ENCODE results near the gene BACH2. TPM values are rescaled to one million over a fixed set of nuclear protein-coding genes. Genes with fewer than 3 reads are reported as not detected.

BACH2 gene
- polyA plus RNA-seq, 10 donors = 4.1 to 7.4 (median 5.1) TPM

DNA sequence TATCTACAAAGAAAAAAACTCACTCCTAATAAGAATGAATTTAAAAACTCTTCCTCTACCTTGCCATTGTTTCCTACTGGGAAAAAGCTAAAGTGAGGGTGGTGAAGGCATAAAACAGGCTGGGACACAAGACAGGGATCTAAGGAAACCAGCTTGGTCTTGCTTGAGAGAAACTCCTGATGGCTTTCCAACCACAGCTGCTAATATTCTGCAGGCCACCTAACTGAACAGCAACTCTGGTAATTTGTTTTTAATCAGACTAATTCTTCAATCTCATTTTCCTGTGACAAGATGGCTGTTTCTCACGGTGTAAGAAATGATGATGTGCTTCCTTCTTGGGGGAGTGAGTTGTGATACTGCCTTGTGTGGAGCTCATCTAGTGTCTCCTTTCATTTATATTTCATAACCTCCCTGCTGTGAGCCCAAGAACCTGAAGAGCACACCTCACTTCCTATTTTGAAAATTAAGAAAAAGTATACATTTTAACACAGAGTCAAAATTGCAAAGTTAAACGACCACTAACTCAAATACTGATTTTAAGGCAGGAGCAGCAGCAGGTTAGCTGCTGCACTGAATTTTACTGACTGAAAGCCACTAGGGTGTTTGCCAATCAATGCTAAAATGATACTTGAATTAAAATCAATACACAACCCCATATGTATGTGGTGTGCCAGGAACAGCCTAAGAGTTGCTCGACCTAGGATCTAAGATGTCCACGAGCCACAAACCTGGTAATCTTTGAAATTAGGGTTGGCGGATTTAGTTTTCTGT, 58.0 kb downstream of the BACH2 start:
- no peak for DNase-seq

DNA sequence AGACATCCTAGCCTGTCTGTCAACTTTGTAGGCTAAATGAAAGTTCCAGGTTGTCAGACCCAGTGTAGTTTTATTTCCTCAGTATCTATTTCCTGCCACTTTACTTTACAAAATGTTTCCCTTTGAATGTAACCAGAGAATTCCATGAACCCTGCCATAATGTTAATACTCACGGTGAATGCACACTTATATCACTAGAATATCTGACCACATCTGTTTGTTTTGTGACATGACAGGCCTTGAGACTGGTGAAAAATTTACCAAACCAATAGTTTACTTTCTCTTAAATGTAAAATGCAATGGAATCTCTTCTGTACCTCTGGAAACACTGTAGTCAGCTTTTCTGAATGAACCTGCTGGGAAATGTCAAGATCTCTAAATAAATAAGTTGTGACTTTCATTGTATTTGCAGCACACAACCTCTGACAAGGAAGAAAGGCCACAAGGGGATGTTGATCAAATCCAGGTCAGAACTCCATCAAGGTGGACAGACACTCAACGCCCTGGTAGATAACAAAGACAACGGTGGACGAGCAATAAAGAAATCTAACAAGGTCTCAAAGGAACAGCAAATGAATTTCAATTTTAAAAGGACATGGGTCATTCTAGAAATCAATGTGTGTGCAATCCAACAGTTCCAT, 59.2 kb downstream of the BACH2 start:
- no peak for DNase-seq

DNA sequence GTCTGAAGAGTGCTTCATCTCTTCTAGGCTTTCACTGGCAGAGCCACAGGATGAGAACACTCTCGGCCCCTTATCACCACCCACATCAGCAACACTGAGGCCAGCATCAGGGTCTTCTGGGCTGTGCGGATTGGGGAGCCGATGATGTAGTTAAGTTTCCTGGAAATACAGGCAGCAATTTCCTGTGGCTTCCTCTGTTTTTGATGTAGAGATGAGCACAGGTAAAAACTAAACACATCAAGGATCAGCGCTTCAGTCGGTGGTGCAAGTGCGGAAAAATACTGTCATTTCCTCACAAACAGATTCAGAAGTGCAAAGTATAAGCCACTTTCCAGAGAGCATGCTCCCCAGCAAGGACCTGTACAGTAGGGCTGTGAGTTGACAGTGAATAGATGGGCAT, 62.6 kb downstream of the BACH2 start:
- DNase-seq = no peak

DNA sequence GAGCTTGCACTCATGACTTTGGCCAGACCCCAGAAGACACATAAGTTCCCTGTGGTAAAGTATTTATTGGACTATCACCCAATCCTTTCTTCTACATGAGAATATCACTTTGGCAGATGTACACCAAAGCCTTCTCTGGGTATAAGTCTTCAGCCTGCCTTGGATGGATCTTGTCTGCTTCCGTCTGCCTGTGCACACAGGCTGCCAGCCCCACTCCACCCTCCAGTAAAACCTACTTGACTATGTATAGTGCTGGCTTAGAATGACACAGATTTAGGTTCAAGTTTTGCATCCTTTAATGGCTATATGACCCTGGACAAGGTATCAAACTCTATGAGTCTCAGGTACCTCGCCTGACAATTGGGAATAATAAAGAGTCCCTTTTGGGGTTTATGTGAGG, 63.4 kb downstream of the BACH2 start:
- no peak for DNase-seq

DNA sequence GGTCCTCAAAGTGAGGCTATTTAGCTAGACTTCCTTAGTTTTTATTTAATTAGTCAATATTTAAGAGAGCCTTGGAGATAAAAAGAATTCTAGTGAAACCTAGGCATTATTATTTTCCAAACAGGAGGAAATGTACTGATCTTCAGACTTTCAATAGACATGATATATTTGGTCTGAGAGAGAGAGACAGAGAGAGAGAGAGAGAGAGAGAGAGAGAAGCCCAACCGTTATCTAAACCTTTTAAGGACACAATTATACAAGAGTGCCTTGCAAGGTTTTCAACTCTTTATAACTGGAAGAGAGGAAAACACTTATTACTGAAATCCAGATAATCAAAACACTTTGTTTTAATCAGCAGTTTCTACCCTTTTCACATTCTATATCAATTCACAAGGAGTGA, 64.8 kb downstream of the BACH2 start:
- DNase-seq = no peak

DNA sequence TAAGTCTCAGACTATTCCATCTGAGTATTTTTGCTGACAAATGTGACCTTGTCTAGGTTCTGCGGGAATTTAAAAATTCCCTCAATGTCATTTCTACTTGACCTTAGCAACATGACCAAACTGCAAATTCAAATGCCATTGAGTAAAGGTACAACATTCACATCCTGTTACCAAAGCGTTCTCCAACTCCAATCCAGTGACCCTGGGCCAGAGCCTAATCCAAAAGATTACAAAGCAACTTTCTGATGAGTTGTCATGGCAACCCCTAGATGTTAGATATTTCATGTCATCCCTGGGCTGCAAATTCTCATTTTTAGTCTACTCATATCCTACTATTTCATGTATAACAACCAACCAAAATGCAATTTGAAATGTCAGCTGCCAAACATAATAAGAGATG, 65.3 kb downstream of the BACH2 start:
- peak in 1 of 3 donors; percentile 29 for DNase-seq

DNA sequence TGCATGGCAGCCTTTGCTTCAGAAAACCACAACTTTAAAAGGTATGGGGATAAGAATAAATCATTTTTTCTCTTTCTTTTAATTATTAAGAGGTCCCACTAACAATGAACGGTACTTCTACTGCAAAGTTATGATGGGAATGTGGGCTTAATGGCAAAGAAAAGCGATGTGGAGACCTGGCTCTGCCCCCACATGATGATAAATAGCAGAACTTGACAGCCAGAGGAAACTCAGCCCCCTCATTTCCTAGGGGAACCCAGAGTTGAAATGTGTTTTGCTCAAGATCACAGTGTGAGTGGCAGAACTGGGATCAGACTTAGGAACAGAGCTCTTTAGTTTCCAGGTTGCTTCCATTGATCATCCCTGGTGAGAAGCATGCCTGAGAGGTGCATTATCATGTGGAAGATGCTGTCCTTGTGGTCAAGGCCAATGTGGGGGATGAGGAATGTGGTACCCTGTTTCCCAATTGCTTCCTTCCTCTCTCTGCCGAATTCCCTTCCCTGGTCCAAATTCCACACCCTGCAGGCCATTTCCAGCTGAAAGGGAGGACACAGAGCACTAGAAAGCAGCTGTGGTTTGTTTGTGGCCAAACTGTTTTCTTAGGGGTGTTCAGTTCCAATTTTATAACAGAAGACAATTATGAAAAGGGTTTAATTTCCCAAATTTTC, 66.0 kb downstream of the BACH2 start:
- DNase-seq = peak in 1 of 3 donors; percentile 69

DNA sequence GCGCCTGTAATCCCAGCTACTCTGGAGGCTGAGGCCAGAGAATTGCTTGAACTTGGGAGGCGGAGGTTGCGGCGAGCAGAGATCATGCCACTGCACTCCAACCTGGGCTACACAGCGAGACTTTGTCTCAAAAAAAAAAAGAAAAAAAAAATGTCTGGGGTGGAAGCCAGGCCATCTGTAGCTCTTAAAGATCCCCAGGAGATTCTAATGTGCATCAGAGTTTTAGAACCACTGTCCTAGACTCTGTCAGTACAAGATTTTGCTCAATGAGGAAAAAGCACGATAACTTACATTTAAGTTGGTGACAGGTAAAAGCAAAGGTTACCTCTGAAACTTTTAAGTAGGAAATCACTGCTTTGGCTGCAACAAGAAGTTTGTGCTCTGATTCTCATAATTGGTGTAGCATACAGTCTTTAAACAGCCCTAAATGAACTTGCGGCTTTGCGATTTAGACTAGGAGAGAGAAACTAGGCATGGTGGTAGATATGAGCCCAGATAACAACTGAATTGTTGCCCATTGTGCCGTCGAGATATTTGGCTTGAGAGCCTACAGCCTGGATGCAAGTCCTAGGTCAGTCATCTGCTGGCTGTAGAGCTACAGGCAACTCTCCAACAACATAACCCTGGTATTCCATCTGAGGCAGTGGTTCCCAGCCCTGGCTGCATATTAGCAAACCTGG, 67.2 kb downstream of the BACH2 start:
- peak in 1 of 3 donors; percentile 66 for DNase-seq

DNA sequence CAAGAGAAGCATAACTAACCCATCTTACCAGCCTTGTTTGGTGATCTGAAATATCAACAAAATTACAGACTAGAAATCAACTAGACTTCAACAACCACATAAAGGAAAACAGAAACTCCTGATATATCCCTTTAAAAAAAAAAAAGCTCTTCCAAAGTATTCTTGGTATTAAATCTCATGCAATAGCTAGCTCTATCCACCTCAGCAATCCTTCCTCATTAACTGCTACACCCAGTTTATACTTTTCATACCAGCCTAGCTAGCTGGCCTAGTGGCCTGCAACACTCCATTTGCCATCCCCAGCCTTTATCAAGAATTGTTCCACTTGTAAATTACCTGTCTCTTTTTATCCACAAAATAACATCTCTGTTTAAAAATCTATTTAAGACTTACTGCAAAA, 69.0 kb downstream of the BACH2 start:
- no peak for DNase-seq

DNA sequence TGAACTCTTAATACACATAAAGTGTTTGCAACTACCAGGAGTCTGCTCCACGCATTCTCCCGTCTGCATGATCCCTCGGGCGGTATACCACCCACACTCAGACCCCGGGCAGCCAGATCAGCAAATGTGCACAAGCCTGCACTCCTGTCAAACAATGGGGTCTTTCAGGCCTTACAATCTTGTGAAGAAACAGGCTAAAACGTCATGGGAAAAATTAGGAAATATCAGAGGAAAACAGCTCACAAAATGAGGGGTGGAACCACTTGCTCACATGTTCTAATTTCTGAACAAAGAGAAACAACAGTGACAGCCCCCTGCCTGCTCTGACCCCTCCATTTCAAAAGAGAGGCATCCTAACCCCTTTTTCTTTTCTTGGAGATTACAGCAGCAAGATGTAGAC, 69.4 kb downstream of the BACH2 start:
- peak in 1 of 3 donors; percentile 31 for DNase-seq

DNA sequence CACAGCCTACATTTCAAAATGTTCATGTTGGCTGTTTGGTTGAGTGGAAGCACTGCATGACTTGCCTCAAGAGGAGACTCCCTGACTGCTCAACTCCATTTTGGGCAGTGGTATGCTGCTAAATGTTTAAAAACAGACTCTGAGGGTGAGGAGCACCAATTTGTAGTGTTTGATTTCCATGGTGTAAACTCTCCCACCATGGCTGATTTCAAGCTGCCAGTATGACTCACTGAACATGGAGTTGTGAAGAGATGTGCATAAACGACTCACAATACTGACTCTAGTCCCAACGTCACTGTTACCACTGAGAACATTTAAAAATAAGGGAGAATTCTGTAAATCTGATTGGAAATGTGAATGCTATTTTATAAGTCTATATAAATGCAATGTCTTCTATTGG, 70.4 kb downstream of the BACH2 start:
- DNase-seq = no peak

DNA sequence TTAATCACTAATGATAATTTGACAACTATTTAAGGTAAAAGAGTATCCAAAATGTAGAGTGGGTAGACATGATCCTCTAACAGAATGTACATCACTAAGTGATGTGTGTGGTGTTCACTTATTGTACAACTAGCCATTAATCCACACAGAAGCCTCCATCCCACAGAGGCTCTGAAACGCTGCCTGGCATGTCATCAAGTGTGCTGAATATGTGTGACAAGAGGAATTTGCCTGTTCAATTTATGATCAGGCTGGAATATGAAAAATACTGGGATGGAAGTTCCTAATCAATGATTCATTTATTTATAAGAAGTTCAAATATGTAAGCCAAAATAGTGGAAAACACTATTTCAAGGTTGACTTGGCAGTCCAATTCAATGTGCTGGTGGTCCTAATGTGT, 72.4 kb downstream of the BACH2 start:
- no peak for DNase-seq

DNA sequence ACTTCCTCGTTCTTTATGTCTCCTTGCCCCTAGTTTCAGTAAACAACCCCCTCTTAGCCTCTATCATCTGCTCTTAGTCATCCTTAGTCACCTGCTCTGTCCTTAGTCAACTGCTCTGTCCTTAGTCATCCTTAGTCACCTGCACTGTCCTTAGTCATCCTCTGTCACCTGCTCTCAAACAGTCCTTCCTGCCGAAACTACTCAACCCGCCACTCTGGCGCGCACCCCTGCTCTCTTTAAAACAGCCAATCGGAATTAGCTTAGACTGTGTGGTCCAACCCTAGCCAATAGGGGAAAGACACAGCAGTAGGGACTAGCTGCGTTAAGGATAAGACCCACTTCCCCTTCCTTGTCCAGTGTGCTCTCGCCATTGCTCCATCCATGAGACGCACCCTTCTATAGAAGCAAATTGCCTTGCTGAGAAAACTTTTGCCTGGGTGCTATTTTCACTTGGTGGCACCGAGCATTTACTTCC, 73.9 kb downstream of the BACH2 start:
- no peak for DNase-seq

DNA sequence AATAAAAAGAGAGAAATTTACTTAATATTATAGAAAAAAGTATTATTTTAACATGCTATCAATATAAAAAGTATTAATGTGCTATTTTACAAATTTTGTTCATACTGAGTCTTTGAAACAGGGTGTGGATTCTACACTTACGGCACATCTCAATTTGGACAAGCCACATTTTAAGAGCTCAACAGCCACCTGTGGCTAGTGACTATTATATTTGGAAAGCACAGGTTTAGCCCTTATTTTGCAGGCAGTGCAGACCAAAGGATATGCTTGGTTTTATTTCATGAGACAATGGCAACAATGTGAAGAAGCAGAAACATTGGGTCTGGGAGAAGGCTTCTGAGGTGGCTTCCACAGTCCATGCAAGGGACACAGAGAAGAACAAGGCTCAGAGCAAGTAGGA, 74.6 kb downstream of the BACH2 start:
- DNase-seq = no peak

DNA sequence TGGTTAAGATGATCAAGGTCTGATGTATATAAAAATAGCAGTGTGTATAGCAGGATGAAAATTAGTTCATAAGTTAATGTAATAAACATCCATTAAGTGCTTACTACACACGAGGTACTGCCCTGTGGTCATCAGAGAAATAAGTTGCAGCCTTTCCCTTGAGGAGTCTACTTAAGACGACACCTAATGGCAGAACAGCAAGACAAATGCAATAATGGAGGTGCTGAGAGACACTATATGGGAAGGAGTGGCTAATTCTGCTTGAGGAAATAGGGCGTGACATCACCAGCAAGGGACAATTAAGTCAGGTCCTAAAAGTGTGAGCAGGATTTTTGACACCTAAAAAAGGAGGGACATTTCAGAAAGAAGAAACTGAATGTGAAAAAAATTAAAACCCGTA, 75.2 kb downstream of the BACH2 start:
- no peak for DNase-seq

DNA sequence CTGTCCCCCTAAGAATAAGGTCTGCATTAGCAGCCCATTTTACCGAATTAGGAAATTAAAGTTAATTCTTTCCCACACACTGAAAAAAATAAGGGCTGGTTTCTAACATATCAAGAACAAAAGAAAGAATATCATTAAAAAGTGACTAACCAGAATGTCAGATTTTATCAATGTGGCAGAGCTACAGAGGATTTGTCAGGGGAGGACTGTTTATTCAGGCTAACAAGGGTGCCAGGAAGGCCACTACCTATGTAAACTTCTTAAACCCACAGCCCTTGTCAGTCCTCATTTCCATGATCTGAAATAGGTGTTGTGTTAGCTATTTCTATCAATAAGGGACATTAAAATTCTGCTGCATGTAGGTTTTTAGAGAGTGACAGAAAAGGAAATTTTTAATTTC, 76.4 kb downstream of the BACH2 start:
- no peak for DNase-seq

DNA sequence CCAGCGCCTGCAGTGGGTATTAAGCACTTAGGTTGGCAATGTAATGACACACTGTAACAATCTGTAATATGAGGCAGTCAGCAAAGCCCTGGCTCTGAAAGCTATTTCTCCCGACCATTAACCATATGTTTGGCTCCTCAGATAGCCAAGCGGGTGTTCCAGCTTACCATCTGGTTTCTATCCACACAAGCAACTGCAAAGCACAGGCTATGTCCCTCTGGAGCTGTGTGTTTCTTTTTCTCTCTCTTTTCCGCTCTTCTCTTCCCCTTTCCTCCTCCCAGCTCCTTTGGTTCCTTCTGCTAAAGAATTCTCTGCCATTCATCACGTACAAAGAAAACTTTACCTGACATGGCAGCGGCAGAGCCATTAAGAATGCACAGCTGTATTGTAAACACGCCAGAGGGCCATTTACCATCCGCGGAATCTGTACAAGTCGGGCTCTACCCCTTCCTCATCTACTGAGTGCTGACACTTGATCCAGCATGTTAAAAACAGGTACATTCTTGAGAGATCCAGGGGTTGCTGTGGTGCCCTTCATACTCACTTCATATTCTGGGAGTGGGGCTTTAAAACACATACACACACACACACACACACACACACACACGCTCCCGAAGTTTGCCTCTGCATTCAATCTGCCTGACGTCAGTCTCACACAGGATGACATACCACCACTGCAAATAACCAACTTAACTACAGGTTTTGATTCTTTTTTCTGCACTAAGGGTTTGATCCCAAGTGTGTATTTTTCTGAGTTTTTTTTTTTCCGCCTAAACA, 77.2 kb downstream of the BACH2 start:
- DNase-seq = peak; percentile 94 to 98 (median 94)

DNA sequence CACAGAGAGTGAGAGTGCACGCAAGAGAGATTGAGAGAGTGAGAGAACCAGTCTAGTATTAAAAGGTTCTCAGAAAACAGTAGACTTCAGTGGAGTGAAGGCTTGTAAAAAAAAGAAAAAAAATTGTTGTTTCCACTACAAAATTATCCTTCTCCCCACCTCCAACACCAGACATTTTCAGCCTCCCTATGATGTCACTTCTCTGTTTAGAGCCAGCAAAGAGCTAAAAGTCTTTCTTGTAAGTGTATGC, 77.8 kb downstream of the BACH2 start:
- DNase-seq = no peak

DNA sequence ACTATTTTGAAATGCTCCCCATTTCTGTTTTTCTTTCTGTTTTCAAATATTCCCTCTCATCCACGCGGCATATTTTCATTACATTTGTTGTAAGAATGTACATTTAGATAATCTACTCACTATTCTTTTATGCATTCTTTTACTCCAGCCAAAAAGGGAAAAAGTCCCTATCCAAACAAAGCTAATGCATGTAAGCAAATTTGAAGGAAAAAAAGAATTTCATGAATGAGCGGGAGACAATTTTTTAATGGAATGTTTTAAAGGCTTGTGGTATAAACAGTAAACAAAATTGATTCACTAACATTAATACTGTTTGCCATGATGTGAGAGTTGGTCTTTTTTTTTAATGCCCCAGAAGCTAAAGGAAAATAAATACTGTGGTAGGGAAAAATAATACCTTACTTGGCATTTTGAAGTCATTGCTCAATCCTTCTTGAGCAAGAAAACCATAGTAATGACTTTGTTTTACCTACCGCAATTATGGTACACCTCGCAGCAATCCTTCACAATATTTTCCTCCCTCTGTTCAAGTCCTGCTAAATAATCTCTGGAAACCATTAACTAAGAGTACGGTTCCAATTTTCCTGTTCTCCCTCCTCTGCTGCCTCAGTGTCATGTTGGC, 79.0 kb downstream of the BACH2 start:
- DNase-seq = no peak

DNA sequence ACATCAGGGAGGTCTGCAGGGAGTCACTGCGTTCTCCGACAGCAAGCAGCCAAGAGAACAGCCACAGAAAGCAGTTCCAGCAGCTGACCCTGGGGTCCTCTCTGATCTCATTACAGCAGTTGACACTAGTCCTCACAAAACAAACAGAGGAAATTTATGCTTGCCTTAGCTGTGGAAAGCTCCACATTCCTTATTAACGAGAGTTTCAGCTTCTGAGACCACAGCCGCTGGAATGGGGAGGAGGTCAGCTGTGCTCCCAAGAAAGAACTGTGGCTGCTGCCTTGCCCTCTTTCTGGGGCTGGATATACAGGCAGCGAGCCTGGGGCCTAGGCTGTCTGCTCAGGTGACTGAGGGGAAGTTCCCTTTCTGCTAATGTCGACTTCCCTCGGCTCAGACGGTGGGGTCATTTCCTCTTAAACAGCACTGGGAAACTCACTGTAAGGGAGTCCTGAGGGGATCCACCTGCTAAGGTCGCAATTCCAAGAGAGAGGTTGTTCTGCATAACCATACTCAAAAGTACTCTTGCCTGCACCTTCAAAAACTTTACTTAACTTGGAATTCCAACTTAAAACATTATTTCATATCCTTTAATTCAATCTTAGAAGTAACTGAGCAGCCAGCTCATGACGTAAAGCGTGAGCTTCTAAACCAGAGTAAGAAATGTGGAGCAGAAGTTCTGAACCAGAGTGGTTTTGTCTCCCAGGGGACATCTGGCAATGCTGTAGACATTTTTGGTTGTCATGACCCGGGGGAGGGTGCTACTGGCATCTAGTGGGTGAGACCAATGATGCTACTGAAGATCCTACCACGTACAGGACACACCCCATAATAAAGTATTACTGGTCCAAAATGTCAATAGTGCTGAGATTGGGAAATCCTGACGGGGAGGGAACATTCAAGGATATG, 80.3 kb downstream of the BACH2 start:
- DNase-seq = peak in 2 of 3 donors; percentile 37 to 69

All from muscle of back (tissue), 11 donors.